GM21786 (cell line): ENCODE data around the gene FBN2.
"Not testable (repeated sequence)": the region's sequence is repeated elsewhere in the genome, so short reads cannot be mapped to it uniquely, and the experiment has no call there.

Experiments used
- ATAC-seq: cut with Tn5 transposase; IDR thresholded peaks from one replicate; pipeline ENCODE4 v1.9.1; 2021; ENCODE audit not compliant: unreplicated experiment

Gene FBN2

DNA sequence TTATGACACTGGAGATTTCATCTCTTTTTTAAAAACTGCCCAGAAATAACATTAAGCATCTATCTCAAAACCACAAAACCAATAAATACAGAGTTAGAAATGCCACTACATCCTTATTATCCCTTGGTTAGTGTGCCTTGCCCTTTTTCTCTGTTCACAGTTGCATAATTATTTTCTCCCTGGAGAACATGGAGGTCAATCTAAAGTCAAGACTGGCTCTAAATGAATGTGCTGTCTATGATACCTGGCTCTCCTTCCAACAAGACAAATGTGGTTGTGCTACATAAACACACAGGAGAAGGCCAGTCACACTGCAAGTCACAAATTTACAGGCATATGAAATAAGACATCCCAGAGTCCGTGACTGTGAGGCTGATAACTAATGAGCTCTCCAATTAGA, 2.8 kb downstream of the FBN2 start:
- ATAC-seq: no peak

DNA sequence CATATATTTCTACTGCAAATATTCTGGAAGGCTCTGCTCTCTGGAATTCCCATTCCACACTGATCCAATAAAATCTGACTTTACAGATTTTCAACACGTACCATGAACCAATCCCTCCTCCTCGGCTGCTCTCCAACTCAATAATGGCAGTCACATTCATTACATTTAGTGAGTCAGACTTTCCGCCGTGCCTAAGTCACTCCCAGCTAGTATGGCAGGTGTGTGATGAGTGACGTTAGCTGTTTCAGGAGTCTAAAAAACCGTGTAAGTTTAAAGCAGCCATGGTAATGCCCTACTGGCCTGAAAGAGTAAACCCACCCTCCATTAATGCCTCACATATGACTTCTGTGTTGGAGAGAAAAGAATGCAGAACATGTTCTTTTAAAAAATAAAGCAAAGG, 3.3 kb downstream of the FBN2 start:
- ATAC-seq: no peak

DNA sequence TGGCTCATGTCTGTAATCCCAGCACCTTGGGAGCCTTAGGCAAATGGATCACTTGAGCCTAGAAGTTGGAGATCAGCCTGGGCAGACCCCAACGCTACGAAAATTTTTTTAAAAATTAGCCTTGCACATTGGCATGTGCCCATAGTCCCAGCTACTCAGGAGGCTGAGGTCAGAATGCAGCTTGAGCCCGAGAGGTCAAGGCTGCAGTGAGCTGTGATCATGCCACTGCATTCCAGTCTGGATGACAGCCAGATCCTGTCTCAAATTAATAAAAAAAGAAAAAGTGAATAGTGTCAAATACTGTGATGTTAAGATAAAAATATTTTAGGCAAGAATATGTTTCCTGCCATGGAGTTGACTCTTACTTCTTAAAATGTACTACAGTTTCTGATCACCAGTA, 5.3 kb downstream of the FBN2 start:
- ATAC-seq: no peak

DNA sequence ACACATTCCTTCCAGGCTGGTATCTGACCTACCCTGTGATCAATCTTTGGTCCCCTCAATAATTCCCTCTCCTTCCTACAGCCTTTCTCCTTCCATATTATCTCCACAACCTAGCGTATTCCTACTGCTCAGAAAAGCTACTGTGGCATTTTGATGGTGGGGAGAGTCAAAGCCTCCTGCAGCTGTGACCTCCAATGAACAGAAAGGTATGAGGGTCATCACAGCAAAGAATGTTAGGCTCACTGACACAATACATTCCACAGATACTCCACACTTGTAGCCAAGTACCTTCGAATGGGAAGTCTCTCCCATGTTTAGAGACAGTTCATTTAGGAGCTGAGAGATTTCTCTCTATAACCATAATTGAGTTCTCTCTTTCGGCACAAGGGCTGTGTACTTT, 5.9 kb downstream of the FBN2 start:
- no peak for ATAC-seq

DNA sequence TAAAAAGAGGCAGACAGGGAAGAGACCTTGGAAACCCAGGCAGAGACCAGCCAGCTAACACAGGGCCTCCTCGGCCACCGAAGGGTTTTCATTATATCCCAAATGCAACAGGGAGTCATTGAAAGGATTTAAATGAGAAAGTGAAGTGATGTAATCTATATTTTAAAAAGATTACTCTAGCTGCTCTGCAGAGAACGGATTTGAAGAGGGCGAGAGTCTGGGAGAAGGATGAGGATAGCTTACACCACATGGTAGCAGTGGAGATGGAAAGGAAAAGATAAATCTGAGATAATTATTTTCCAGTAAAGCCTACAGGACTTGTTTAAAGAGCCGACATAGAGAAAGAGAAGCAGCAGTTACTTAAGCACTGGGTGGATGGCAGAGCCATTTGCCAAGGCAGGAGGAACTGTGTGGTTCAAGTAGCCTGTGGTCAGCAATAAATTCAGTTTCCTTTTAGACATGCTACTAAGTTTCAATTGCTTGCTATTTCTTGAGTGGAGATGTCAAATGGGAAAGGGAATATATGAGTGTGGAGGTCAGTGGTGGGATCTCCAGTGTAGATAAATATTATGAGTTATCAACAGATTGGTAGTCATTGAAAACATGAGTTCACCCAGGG, 9.3 kb downstream of the FBN2 start:
- no peak for ATAC-seq

DNA sequence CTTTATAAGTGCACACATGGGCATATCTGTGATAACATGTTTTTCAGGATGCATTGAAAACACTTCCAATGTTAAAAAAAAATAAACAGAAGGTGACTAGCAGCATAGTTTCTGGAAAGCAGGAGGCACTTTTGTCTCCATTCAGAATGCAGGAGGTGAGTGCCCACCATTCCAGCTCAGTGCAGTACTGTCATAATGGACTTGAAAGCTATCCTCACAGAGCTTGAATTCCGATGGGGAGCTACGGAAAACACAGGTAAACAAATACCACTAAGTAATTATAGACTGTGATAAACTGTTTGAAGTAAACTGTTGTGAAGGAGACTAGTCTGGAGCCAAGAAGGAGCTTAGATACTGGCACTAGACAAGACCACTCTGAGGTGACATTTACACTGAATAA, 9.9 kb downstream of the FBN2 start:
- ATAC-seq: no peak

DNA sequence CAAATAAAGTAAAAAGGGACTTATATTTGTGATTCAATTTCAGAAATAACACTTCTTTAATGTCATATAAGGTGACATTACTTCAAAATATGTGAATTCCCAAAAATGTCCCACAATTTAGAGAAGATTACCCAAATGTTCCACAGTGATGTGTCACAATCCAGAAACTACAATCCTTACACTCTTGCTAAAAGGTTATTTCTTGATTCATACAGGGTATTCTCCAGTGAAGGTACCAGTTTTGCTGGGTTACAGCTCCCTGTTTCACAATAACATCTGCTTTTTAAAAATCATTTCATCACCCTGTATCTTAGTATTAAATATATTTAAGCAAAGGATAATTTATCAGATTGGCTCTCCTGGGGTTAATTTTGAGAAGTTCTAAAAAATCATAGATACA, 11.0 kb downstream of the FBN2 start:
- ATAC-seq: no peak

DNA sequence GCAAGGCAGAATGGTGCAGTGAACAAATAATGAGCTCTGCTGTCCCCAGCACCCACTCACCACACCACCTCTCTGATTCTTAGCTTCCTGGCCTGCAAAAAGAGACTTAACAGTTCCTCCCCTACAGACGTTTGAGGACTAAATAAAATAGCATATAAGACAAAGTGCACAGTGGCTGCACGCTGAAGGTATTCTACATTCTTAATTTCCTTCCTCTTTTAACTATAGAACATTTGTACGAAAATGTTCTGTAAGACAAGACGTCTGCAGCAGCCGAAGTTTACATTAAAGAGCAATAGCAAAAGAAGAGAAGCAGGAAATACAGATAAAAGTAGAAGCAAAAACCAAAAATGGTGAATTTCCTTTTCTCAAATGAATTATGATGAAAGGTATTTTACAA, 15.7 kb downstream of the FBN2 start:
- ATAC-seq: no peak

DNA sequence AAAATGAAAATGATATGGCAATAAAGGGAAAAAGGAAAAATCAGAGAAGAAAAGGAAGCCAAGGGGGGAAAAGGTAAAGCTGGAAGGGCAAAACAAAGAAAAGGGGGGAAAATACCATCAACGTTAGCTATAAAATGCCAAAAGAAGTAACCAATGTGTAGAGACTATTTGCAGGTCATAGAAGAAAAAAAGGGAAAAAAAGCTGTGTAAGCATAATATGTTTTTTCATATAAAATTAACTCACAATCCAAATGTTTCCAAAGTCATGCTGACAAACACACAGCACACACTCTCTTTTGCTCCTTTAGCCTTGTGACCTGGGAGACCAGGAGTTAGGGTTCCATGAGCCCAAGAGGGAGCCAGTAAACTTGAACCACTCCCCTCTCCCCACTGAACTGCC, 18.2 kb downstream of the FBN2 start:
- no peak for ATAC-seq

DNA sequence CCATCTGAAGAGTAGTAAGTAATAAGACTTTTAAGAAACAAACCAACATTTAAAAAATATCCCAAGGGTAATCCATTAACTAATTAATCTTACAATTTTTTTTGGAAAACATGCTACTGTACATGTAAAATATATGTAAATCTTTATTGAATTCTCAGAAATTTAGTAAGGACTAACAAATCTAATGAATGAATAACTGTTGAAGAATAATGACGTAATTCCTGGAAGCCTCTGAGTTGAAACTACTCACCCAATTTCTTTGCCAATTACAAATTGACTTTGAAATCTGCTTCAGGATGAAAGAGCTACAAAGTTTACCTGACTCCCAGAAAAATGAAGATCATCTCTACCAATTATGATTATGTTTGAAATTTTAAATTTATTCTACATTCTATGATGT, 21.1 kb downstream of the FBN2 start:
- no peak for ATAC-seq

DNA sequence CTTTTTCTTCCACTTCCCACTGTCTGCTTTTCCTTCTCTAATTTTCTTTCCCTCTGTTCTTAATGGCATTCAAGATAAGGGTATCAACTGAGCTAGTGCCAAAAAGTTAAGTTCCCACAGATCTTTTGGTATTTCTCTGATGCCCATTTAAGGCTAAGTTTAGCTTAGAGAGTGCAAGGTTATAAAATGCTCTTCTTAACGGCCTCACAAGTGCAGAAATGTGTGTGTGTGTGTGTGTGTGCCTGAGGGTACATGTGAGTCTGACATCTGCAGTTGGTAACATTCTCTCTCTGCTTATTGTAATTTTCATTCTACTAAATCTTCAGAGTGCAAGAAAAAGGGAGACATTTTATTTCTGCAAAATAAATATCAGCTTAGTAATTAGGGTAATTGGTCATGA, 24.2 kb downstream of the FBN2 start:
- ATAC-seq: no peak

DNA sequence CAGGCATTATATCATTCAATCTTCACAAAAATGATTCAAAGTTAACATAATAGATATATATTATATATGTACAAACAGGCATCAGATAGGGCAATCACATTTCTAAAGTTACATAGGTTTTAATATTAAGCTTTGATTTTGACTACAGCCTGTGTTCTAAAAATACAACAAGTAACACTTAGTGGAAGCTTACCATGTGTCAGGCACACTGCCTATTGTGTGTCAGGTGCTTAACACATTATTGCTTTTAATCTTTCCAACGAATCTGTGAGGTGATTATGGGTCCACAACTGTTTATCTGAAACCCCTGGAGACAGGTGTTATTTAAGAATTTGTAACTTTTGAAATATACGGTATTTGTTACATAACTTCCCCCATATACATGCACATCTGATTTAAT, 25.2 kb downstream of the FBN2 start:
- no peak for ATAC-seq

DNA sequence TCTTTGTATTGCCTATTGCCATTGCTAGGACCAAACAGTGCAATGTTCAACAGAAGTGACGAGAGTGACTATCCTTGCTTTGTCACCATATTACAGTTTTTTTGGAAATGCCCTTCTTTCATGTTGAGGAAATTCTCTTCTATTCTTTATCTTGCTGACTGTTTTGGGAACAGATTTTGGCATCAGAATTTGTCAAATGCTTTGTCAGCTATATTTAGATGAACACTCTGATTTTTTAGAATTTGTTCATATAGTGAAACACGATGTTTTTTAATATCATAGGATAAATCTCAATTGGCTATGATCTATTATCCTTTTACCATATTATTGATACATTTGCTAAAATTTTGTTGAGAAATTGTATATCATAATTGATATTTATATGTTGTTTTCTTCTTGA, 31.4 kb downstream of the FBN2 start:
- ATAC-seq: no peak

DNA sequence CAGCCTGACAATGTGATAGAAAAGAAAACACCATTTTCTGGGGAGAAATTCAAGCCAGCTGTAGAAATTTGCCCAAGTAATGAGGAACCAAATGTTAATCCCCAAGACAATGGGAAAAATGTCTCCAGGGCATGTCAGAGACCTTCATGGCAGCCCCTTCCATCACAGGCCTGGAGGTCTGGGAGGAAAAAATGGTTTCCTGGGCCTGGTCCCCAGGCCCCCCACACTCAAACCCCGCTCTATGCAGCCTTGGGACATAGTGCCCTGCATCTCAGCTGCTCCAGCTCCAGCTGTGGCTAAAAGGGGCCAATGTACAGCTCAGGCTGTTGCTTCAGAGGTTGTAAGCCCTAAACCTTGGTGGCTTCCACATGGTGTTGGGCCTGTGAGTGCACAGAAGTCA, 34.3 kb downstream of the FBN2 start:
- ATAC-seq: not testable (repeated sequence)

DNA sequence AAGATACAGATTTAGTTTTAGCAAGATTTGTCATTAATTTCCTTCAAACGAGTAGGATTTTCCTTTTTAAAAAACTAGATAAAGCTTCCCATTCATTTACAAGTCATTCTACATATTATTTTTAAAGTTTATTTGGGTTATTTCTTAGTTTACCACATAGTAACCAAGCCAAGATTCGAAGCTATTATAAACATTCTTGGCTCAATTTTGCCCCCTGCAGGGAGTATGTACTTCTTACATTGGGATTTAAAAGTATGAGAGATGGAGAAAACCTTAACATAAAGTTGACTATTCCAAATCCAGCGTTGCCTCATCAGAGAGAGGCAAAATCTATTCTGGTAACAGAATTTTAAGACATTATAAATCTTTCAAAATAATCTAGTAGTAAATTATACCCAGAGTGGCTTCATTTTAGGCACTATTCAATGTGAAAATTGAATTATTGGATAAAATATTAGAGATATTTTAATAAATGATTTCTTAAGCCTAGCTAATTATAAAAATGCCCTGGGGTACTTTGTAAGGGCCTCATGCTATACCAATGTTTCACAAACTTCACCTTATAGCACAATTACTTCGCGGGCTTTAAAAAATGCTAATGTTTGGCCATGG, 39.1 kb downstream of the FBN2 start:
- no peak for ATAC-seq

DNA sequence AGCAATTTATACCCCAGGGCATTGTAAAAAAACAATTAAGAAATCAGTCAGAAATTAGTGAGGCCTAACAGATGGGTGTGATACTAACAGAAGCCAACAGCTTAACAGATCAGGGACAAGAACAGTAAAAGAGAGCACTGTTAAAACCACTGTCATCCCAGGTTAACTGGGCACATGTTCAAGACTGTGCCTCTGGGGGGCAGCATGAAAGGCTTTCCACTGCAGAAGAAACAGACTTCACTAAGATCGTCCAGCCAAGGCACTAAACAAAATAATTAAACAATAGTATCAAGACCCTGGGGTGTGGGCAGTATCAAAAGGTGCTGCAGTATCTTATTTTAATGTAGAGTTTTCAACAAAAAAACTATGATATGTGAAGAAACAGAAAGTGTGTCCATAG, 43.5 kb downstream of the FBN2 start:
- ATAC-seq: no peak

DNA sequence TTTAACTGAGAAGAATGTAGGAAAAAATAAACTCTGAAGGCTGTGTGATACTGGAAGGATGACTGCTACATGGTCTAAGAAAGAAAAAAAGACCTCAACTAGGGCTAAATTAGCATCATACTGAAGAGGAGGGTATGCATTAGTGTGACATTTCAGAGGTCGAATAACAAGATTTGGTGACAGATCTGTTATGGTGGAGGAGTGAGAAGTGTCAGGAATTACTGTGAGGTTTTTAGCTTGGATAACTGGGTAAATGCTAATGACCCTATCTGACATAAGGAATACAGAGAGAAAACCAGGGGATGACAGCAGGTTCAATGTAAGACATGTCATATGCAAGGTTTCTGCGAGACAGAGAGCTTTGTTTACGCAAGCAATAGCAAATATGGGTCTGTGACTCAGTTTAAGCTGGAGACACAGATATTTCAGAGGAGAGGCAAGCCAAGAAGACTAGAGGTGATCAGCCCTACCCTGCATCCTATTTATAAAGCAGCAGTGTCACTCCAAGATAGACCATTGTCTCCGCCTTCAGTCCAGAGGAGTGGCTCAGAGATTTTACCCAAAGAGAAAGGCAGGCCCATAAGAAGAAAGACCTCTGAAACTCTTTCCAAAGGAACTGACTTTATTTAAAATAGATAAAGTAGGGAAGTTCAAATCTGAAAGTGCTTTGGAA, 44.3 kb downstream of the FBN2 start:
- no peak for ATAC-seq

DNA sequence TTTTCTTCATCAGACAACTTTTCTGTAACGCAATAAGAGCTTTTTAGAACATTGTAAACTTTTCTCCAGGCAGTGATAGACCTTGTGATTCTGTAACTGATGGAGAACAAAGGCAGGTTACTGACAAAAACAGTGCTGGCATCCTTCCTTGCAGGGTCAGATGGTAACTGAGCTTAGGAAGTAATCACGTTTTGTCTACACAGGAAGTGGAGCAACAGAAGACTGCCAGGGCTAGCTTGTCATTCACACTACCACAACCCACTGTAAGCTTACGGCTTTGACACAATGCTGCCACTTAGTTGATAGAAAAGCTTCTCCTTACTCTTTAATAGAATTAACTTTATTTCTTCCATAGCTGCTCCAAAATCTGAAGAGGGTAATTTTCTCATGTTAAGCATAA, 46.8 kb downstream of the FBN2 start:
- ATAC-seq: no peak

DNA sequence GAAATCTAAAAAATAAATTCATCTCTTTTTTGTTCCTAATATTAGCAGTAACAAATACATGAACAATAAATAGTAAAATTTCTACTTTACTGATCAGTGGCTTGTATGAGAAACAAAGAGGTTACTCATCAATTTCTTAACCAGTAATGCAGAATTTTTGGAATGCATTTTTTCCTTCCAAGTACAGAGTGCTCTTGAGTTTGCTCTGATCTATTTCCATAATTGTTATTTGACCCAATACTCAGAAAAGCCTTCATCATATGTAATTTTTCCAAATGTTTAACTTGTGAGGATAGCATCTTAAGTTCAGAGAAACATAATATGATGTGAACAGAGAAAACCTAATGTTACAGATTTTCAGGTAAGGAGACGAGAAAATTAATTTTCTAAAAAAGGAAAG, 47.3 kb downstream of the FBN2 start:
- ATAC-seq: no peak

DNA sequence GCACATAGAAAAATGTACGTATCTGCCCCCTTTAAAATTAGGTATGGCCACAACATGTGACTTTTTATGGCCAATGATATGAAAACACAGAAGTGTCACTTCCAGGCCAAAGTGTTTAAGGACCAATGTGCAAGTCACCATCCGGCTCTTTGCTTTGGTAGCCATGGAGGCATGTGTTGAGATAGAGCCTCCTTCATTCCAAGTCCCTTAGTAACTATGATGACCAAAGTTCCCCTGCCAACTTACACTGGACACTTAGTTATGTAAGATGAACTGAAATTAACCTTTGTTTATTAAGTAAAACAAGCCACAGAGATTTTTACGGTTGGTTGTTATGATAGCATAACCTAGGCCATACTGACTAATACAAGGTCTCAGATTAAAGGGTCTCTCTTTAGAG, 51.0 kb downstream of the FBN2 start:
- no peak for ATAC-seq

DNA sequence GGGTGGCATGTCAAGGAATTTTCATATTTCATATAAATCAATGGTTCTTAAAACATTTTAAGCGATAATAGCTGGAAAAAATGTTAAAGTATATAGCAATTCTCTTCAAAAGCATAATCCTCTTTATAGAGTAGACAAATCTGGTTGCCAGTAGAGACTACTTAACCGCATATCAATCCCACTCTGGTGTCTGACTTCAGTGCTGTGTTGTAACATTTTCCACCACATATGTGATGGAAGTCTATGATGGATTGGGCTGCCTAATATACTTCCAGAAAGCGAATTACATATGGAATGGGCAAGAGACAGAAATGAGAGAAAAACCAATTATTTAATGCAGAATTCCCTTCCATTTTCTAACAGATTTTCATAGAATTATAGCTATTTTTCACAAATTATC, 54.3 kb downstream of the FBN2 start:
- ATAC-seq: no peak

DNA sequence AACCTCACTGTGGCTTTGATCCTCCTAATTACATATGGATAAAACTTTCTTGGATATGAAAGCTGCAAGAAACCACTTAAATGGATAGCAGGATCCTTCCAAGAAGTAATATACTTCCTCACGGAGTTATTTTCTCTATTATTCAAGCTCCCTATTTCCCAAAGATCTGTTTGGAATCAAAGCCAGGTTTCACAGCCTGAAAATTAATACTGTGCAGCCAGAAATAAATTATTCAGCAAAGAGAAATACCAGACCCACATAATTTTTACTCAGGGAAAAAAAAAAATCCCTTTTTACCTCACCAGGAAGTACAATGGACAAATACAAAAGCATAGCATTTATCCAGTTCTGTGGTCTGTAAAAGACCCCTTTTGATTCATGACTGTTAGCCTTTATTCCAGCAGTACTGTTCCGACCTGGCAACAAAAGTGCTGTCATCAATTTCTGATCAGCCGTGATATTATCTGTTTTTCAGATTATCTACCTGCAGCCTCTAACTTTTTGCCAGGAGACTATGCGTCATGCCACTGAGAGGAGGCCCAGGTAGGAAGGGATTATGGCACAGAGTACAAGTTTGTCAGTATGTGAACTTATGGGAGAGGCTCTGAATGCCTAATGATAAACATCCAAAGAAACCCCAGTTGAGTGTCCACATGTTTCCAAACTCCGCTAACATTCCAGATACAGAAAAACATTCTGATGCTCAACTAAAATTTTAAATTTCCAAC, 57.0 kb downstream of the FBN2 start:
- ATAC-seq: no peak
